ENCODE measurements around the gene CELF5. TPM values are rescaled to one million over a fixed set of nuclear protein-coding genes. Genes with fewer than 3 reads are reported as not detected.

CELF5 gene
- total and polyA plus RNA-seq, 12 donors: not detected

DNA sequence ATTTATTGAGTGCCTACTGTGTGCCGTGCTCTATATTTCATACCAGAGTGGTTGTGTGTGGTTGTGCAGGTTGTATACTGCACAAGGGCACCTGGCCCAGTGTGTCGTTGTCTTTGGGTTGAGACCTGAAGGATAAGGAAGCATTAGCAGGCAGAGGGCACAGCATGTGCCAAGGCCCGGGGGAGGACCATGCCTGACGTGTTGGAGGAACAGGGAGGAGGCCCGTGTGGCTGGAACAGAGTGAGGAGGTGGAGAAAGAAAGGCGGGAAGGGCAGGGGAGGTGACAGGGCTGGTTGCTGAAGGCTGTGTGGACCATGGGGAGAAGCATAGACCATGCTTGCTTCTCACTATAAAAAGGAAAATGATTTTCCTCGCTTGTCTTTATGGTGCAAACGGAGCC, 26.8 kb downstream of the CELF5 start:
- ATAC-seq (no peak), DNase-seq (no peak)
- 69 to 72% methylated on average over 8 of the region's 8 CpGs for WGBS, 2 donors
- TF ChIP-seq, protein P1, sequence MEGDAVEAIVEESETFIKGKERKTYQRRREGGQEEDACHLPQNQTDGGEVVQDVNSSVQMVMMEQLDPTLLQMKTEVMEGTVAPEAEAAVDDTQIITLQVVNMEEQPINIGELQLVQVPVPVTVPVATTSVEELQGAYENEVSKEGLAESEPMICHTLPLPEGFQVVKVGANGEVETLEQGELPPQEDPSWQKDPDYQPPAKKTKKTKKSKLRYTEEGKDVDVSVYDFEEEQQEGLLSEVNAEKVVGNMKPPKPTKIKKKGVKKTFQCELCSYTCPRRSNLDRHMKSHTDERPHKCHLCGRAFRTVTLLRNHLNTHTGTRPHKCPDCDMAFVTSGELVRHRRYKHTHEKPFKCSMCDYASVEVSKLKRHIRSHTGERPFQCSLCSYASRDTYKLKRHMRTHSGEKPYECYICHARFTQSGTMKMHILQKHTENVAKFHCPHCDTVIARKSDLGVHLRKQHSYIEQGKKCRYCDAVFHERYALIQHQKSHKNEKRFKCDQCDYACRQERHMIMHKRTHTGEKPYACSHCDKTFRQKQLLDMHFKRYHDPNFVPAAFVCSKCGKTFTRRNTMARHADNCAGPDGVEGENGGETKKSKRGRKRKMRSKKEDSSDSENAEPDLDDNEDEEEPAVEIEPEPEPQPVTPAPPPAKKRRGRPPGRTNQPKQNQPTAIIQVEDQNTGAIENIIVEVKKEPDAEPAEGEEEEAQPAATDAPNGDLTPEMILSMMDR (IDR thresholded peaks at IDR 0.05): no peak
- intact Hi-C loops (cut with DNase I): no loop called here
- no peaks in the 10 kb centered on the region for H3K4me1 ChIP-seq
- no peak overlapping the region for H3K27ac ChIP-seq
- no peak overlapping the region for H3K4me3 ChIP-seq
- peaks cover 0 to 32% (median 9%) of the 10 kb centered on the region in 7 donors for H3K27me3 ChIP-seq
- no peaks in the 10 kb centered on the region for H3K36me3 ChIP-seq
- peaks cover 0 to 15% (median 4%) of the 10 kb centered on the region in 11 donors for H3K9me3 ChIP-seq

DNA sequence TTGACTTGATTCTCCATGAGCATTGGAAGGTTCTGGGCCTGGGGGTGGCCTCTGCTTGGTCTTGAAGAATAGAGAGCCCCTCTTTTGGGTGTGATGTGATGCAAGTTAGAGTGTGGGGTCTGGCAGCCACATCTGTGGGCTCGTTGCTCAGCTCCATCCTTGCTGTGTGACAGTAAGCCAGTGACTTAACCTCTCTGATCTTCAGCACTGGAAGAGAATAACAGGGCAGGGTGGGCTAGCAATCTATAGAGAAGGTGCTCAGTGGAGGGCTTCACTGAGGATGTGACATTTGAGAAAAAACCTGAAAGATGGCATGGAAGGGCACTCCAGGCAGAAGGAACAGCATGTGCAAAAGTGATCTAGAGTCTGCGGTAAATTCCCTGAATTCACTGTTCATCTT, 28.2 kb downstream of the CELF5 start:
- Histone ChIP-seq H3K36me3 (no peaks in the 10 kb centered on the region), H3K9me3 (peaks cover 0 to 15% (median 4%) of the 10 kb centered on the region in 11 donors), H3K27me3 (peaks cover 0 to 32% (median 9%) of the 10 kb centered on the region in 7 donors), H3K27ac (no peak overlapping the region), H3K4me1 (no peaks in the 10 kb centered on the region), H3K4me3 (no peak overlapping the region)
- 82 to 86% methylated on average over 2 of the region's 2 CpGs for WGBS, 2 donors
- ATAC-seq (no peak), DNase-seq (no peak)
- intact Hi-C loops (cut with DNase I): no loop called here
- TF ChIP-seq, protein P1 (IDR thresholded peaks at IDR 0.05): no peak

DNA sequence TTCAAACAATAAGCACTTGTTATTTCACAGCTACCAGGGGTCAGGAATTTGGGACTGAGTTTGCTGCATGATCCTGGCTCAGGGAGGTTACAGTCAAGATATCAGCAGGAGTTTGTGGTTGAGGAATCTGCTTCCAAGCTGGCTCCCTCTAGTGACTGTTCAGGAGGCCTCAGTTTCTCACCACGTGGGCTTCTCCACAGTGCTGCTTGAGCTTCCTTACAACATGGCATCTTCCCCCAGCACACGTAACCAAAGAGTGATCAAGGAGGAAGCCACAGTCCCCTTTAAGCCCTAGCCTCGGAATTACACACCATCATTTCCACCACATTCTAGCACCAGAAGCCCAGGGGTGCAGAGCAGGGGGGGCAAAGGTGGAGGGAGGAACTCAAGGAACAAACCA, 28.8 kb downstream of the CELF5 start:
- TF ChIP-seq, protein P1 (IDR thresholded peaks at IDR 0.05): no peak
- no peak overlapping the region for H3K4me3 ChIP-seq
- ATAC-seq: no peak
- peaks cover 0 to 15% (median 4%) of the 10 kb centered on the region in 11 donors for H3K9me3 ChIP-seq
- no peaks in the 10 kb centered on the region for H3K4me1 ChIP-seq
- no peaks in the 10 kb centered on the region for H3K36me3 ChIP-seq
- intact Hi-C loops (cut with DNase I): no loop called here
- H3K27ac ChIP-seq: no peak overlapping the region
- WGBS, 2 donors: 34 to 58% methylated on average over 3 of the region's 3 CpGs
- no peak for DNase-seq
- H3K27me3 ChIP-seq: peaks cover 0 to 31% (median 9%) of the 10 kb centered on the region in 7 donors

DNA sequence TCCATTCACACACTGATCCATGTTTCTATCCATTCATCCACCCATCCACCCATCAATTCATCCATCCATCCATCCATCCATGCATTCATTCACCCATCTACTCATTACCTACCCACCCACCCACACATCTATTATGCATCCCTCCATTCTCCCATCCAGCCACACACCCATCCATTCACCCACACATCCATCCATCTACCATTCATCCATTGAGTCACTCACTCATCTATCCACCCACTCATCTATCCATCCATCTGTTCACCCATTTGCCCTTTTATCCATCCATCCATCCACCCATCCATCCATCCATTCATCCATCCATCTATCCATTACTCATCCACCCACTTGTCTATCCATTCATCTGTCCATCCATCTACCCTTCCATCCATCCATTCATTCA, 30.1 kb downstream of the CELF5 start:
- Histone ChIP-seq H3K4me1 (no peaks in the 10 kb centered on the region), H3K36me3 (no peaks in the 10 kb centered on the region), H3K27ac (no peak overlapping the region), H3K4me3 (no peak overlapping the region), H3K27me3 (peaks cover 0 to 27% (median 6%) of the 10 kb centered on the region in 7 donors), H3K9me3 (peaks cover 0 to 15% (median 4%) of the 10 kb centered on the region in 11 donors)
- ATAC-seq (no peak), DNase-seq (no peak)
- intact Hi-C loops (cut with DNase I): no loop called here
- TF ChIP-seq, protein P1 (IDR thresholded peaks at IDR 0.05): no peak
